Measurements from ENCODE around the gene LUC7L2. TPM values are rescaled to one million over a fixed set of nuclear protein-coding genes. Genes with fewer than 3 reads are reported as not detected.
"Not testable (repeated sequence)": the region's sequence is repeated elsewhere in the genome, so short reads cannot be mapped to it uniquely, and the experiment has no call there.

The LUC7L2 gene
- 100 to 1,000 TPM; 115 to 176 TPM for total RNA-seq

GRCh38 chr7:139359366-139360209, at the start of gene LUC7L2:
Gene LUC7L2 (plus strand): TSS chr7:139359894. CDS start chr7:139360262, 368 bp downstream.
- ATAC-seq = peak; percentile 92 to 94
- peaks cover 21 to 28% of the 10 kb centered on the region in 2 donors for H3K4me1 Mint-ChIP-seq (ENCODE audit: low read depth in 2 of 2)
- H3K9me3 Mint-ChIP-seq = no peaks in the 10 kb centered on the region
- peak; percentile 100 for DNase-seq (ENCODE audit: low spot score)
- peak within 1 kb of the TSS; percentile 99 for H3K27ac Mint-ChIP-seq
- peak within 1 kb of the TSS; percentile 98 for H3K4me3 Mint-ChIP-seq
- H3K36me3 Mint-ChIP-seq = peaks cover 6% of the 10 kb centered on the region
- no peaks in the 10 kb centered on the region for H3K27me3 Mint-ChIP-seq

GRCh38 chr7:139317939-139318505, 41.7 kb upstream of the LUC7L2 start:
- ATAC-seq = no peak
- Mint-ChIP-seq H3K9me3 (no peaks in the 10 kb centered on the region), H3K36me3 (no peaks in the 10 kb centered on the region), H3K27ac (no peak overlapping the region), H3K4me1 (ENCODE audit: low read depth in 2 of 2) (no peaks in the 10 kb centered on the region), H3K27me3 (peaks cover 0 to 2% of the 10 kb centered on the region in 2 donors), H3K4me3 (no peak overlapping the region)
- DNase-seq (ENCODE audit: low spot score) = no peak

- ATAC-seq (no peak), DNase-seq (ENCODE audit: low spot score) (no peak)
- Mint-ChIP-seq H3K9me3 (no peaks in the 10 kb centered on the region), H3K36me3 (no peaks in the 10 kb centered on the region), H3K27ac (no peak overlapping the region), H3K4me1 (ENCODE audit: low read depth in 2 of 2) (no peaks in the 10 kb centered on the region), H3K4me3 (no peak overlapping the region), H3K27me3 (peaks cover 0 to 2% of the 10 kb centered on the region in 2 donors)
Observed at GRCh38 chr7:139321071-139321745, 38.5 kb upstream of the LUC7L2 start.

GRCh38 chr7:139324709-139325108, 35.0 kb upstream of the LUC7L2 start:
- H3K9me3 Mint-ChIP-seq; H3K4me1 Mint-ChIP-seq (ENCODE audit: low read depth in 2 of 2); H3K27me3 Mint-ChIP-seq; DNase-seq (ENCODE audit: low spot score); H3K4me3 Mint-ChIP-seq; ATAC-seq; H3K36me3 Mint-ChIP-seq; H3K27ac Mint-ChIP-seq: not testable (repeated sequence)

GRCh38 chr7:139328375-139328774, 31.3 kb upstream of the LUC7L2 start:
- Mint-ChIP-seq H3K4me3 (no peak overlapping the region), H3K27ac (no peak overlapping the region), H3K9me3 (no peaks in the 10 kb centered on the region), H3K36me3 (no peaks in the 10 kb centered on the region), H3K4me1 (ENCODE audit: low read depth in 2 of 2) (peaks cover 2 to 10% of the 10 kb centered on the region in 2 donors), H3K27me3 (no peaks in the 10 kb centered on the region)
- no peak for DNase-seq (ENCODE audit: low spot score)
- no peak for ATAC-seq

- no peaks in the 10 kb centered on the region for H3K9me3 Mint-ChIP-seq
- H3K4me1 Mint-ChIP-seq (ENCODE audit: low read depth in 2 of 2) = peaks cover 2 to 10% of the 10 kb centered on the region in 2 donors
- no peak overlapping the region for H3K4me3 Mint-ChIP-seq
- no peak overlapping the region for H3K27ac Mint-ChIP-seq
- no peak for DNase-seq (ENCODE audit: low spot score)
- no peak for ATAC-seq
- H3K36me3 Mint-ChIP-seq = no peaks in the 10 kb centered on the region
- H3K27me3 Mint-ChIP-seq = no peaks in the 10 kb centered on the region
Observed at GRCh38 chr7:139329119-139329518, 30.6 kb upstream of the LUC7L2 start.

- peaks cover 2 to 10% of the 10 kb centered on the region in 2 donors for H3K4me1 Mint-ChIP-seq (ENCODE audit: low read depth in 2 of 2)
- H3K4me3 Mint-ChIP-seq = no peak overlapping the region
- H3K27me3 Mint-ChIP-seq = no peaks in the 10 kb centered on the region
- H3K36me3 Mint-ChIP-seq = no peaks in the 10 kb centered on the region
- H3K27ac Mint-ChIP-seq = no peak overlapping the region
- no peaks in the 10 kb centered on the region for H3K9me3 Mint-ChIP-seq
- ATAC-seq = peak in 1 of 2 donors; percentile 57
- no peak for DNase-seq (ENCODE audit: low spot score)
Observed at GRCh38 chr7:139330333-139331030, 29.2 kb upstream of the LUC7L2 start.

- H3K4me1 Mint-ChIP-seq (ENCODE audit: low read depth in 2 of 2) = peaks cover 2 to 10% of the 10 kb centered on the region in 2 donors
- no peak for DNase-seq (ENCODE audit: low spot score)
Observed at GRCh38 chr7:139332697-139333359, 26.9 kb upstream of the LUC7L2 start.

GRCh38 chr7:139333443-139333842, 26.3 kb upstream of the LUC7L2 start:
- not testable (repeated sequence) for H3K4me1 Mint-ChIP-seq (ENCODE audit: low read depth in 2 of 2); H3K27me3 Mint-ChIP-seq; ATAC-seq; H3K4me3 Mint-ChIP-seq; H3K36me3 Mint-ChIP-seq; H3K27ac Mint-ChIP-seq; DNase-seq (ENCODE audit: low spot score); H3K9me3 Mint-ChIP-seq

More at GRCh38 chr7:139332697-139333359, 26.9 kb upstream of the LUC7L2 start:
- no peak for ATAC-seq
- Mint-ChIP-seq H3K4me3 (no peak overlapping the region), H3K9me3 (no peaks in the 10 kb centered on the region), H3K27me3 (no peaks in the 10 kb centered on the region), H3K27ac (no peak overlapping the region), H3K36me3 (no peaks in the 10 kb centered on the region)

GRCh38 chr7:139334399-139335150, 25.1 kb upstream of the LUC7L2 start:
- no peak overlapping the region for H3K27ac Mint-ChIP-seq
- peaks cover 7 to 14% of the 10 kb centered on the region in 2 donors for H3K4me1 Mint-ChIP-seq (ENCODE audit: low read depth in 2 of 2)
- H3K36me3 Mint-ChIP-seq = peaks cover 6% of the 10 kb centered on the region
- H3K27me3 Mint-ChIP-seq = no peaks in the 10 kb centered on the region
- ATAC-seq = no peak
- H3K9me3 Mint-ChIP-seq = peaks cover 5% of the 10 kb centered on the region
- no peak for DNase-seq (ENCODE audit: low spot score)
- no peak overlapping the region for H3K4me3 Mint-ChIP-seq

GRCh38 chr7:139339025-139339424, 20.7 kb upstream of the LUC7L2 start:
- Mint-ChIP-seq H3K4me3 (peak overlapping the region; percentile 86), H3K4me1 (ENCODE audit: low read depth in 2 of 2) (peaks cover 26 to 28% of the 10 kb centered on the region in 2 donors)

GRCh38 chr7:139339698-139340036, 20.0 kb upstream of the LUC7L2 start:
- peaks cover 26 to 28% of the 10 kb centered on the region in 2 donors for H3K4me1 Mint-ChIP-seq (ENCODE audit: low read depth in 2 of 2)

More at GRCh38 chr7:139339025-139339424, 20.7 kb upstream of the LUC7L2 start:
- ATAC-seq (no peak), DNase-seq (ENCODE audit: low spot score) (no peak)
- Mint-ChIP-seq H3K27me3 (no peaks in the 10 kb centered on the region), H3K27ac (peak overlapping the region; percentile 99 to 100), H3K36me3 (peaks cover 13% of the 10 kb centered on the region), H3K9me3 (peaks cover 5% of the 10 kb centered on the region)

More at GRCh38 chr7:139339698-139340036, 20.0 kb upstream of the LUC7L2 start:
- peak overlapping the region; percentile 86 for H3K4me3 Mint-ChIP-seq
- H3K27me3 Mint-ChIP-seq = no peaks in the 10 kb centered on the region
- H3K9me3 Mint-ChIP-seq = peaks cover 5% of the 10 kb centered on the region
- ATAC-seq (no peak), DNase-seq (ENCODE audit: low spot score) (no peak)
- peaks cover 13% of the 10 kb centered on the region for H3K36me3 Mint-ChIP-seq
- H3K27ac Mint-ChIP-seq = peak overlapping the region; percentile 99 to 100

Measured in natural killer cell treated with Interleukin-12 subunit alpha and Interleukin-12 subunit beta and Interleukin-15 and Interleukin-18, amount 100 ng/mL, for 72 hours (primary cell).